T47D (cell line): ENCODE measurements around the gene DACH1.
A peak's percentile ranks its signal among the peaks of the same experiment; 100 is the strongest.
"Not testable (repeated sequence)": the region's sequence is repeated elsewhere in the genome, so short reads cannot be mapped to it uniquely, and the experiment has no call there.

Source experiments
- DNase-seq, 2 experiments: peaks; one replicate each; pipeline versions ENCODE4 v3.0.0 to v3.0.0-alpha.2; 2011 to 2012; ENCODE audit warnings: low read depth in 1 of 2, low spot score in 1 of 2
- JUND ChIP-seq: IDR thresholded peaks from 2 replicates; pipeline ENCODE4 v1.6.1; 2012; ENCODE audit warnings: low read depth
- in situ Hi-C: cut with HindIII; loops from 2 replicates; pipeline ENCODE4 v1.10.0; 2016; ENCODE audit warnings: low sequenced_read_pairs, low pct_unique_long_range_greater_than_20kb

The DACH1 gene

DNA sequence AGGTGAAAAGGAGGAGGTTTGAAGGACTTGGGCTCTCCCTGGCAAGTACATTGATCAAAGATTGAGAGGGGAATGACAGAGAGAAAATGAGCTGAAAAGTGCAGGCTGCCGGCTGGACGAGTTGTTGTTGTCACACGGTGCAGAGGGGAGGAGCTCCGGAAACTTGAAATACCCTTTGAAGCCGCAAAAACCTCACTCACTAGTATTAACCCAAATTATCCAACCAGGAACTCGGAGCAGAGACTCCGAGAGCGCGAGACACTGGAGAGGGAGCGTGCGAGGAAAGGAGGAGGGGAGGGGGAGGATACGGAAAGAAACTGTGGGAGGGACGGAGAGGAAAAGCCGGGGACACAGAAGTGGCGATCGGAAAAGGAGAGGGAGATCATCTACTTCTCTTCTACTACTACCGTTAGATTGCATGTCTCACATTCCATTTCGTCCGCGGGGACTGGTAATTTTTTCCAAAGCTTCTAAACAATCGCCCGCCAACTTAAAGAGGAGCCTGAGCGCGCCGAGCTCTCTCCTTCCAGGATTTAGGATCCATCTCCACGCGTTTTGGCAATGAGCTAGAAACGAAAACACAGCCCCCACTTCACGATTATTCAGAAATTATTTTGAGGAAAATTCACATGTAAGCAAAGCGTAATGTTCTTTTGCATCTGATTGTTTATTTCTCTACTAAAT, at the start of gene DACH1:
TSS of gene DACH1 (minus strand) at position 74 of the 684 bp plus-strand sequence.
- no peak for TF ChIP-seq JUND
- DNase-seq: peak; percentile 46 to 86
- in situ Hi-C loops: no loop called here

DNA sequence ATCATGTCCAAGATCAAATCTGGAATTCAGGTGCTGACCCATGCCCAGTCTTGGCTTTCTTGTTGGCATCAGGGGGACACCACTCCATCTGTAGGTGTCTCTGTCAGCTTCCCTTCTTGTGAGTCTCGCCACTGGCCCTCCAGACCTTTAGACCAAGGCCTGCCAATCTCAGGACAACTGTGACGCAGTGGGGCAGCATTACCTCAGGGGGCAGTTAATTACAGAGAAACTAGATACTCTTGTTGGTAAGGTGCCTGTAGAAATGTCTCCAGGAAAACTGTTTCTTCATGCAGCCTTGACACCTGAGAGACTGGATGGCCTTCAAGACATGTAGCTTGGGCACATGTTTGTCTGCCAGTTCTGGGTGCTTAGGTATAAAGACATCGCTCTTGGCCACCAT, 46.7 kb upstream of the DACH1 start:
- in situ Hi-C loops: no loop called here
- no peak for DNase-seq
- TF ChIP-seq JUND: no peak

DNA sequence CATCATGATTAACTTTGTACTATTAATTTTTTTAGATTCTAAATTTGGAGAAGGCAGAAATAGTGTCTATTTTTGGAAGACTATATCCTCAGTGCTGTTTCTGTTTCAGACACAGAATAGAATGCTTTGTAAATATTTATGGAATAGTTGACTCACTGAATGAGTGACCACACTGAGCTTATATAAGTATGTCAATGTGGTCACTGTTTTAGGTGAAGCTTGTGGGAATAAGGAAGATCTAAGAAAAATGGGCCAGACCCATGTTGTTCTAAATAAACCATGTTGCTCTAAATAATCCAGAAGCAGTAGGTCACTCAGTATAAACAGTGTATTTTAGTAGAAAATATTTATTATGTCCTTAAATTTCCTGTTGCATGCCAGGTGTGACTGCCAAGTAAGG, 45.5 kb upstream of the DACH1 start:
- TF ChIP-seq JUND: no peak
- in situ Hi-C loops: no loop called here
- DNase-seq: no peak

DNA sequence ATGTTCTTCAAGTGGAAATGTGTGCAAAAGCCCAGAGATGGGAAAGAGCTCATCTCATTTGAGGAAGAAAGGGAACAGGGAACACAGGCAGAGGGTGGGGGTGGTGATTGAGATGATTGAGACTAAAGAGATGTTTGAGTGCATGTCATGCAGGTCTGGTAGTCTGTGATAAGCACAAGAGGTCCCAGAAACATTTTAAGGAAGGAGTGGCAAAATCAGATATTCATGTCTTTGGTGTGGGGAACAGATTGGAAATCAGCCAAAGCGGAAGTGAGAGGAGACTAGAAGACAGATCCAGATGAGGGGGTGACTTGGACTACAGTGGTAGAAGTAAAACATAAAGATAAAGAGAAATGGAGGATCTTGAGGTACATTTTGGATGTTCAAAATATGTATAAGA, 39.4 kb upstream of the DACH1 start:
- no peak for TF ChIP-seq JUND
- in situ Hi-C loops: no loop called here
- DNase-seq: no peak

DNA sequence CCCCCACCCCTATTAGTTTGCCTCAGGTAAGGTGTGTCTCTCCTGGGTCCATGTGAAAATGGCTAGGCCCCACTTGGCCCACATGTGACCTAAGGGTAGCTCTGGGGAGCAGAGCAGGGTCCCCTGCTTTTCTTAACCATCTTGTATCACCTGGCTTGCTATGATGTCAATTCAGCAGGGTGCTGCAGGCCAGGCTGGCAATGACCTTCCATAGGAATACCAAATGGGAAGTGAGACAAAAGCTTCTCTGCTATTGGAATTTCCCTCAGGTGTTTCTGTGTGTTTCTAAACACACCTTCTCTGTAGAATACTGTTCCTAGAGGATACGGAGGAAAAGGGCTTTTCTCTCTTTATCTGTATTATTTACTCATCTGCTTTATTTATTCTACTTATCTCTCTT, 35.7 kb upstream of the DACH1 start:
- in situ Hi-C loops: no loop called here
- TF ChIP-seq JUND: no peak
- no peak for DNase-seq

DNA sequence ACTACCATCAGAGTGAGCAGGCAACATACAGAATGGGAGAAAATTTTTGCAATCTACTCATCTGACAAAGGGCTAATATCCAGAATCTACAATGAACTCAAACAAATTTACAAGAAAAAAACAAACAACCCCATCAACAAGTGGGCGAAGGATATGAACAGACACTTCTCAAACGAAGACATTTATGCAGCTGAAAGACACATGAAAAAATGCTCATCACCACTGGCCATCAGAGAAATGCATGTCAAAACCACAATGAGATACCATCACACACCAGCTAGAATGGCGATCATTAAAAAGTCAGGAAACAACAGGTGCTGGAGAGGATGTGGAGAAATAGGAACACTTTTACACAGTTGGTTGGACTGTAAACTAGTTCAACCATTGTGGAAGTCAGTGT, 26.5 kb upstream of the DACH1 start:
- in situ Hi-C loops: not testable (repeated sequence)

DNA sequence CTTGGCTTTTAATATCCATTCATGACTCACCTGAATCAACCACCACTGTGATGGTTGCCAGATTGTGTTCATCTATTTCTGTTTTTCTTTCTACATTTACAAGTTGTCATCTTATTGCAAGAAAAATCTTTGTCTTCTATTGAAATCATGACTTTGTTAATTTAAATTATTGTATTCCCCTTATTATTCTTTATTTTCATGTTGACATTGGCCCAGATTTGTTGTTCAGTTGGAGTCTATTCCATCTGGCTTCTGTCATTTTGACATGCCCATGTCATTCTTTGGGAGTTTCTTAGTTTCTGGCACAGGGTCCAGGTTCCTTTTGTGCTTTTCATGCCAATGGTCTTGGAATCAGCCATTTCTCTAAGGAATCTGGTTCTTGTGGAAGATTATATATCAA, 19.9 kb upstream of the DACH1 start:
- no peak for TF ChIP-seq JUND
- DNase-seq: no peak
- in situ Hi-C loops: no loop called here

More for the DNA sequence above, 26.5 kb upstream of the DACH1 start:
- not testable (repeated sequence) for DNase-seq

DNA sequence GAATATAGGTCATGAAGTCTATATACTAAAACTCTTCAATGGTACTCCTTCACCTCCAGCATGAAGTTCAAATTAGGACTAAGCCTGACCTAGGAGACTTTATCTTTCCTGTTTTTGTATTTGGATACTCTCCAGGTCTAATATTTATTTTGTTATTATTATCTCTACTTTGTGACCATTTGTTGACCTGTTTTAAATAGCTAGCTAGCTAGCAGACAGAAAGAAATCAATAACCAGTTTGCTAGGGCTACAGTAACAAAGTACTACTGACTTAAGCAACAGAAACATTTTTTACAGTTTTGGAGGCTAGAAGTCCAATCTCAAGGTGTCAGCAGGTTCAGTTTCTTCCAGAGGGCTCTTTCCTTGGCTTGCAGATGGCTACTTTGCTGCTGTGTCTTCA, 15.1 kb upstream of the DACH1 start:
- in situ Hi-C loops: no loop called here
- TF ChIP-seq JUND: no peak
- no peak for DNase-seq

DNA sequence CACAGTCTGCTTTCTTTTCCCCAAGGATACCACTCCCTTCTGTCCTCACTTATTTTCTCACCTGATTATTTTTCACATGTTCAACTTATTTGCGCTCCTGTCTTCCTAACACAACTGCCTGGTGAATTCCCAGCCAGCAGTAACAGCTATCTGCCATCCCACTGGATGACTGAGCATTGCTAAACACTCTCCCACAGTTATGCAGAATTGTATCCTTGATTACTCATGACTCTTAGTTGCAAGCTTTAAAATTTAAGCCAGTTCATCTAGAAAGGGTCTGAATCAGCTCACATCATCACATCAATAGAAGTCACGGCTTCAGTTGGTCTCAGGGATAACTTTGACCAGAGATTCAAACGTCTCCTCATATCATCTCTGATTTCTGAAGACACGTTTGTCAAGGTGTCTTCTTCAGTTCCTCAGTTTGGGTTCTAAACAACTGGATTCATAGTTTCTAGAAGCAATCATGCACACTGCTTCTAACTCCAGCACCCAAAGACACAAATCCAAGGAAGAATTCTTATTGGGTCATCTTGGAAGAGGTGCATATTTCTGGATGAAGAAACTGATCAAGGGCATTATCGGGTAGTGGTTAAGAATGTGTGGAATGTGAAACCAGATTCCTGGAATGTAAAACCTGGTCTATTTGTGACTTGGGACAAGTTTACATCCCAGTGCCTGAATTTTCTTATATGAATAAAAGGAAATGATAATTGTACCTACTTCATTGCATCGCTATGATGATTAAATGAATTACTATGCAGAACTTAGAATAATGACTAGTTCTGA, 13.9 kb upstream of the DACH1 start:
- DNase-seq: no peak
- TF ChIP-seq JUND: no peak
- in situ Hi-C loops: no loop called here

DNA sequence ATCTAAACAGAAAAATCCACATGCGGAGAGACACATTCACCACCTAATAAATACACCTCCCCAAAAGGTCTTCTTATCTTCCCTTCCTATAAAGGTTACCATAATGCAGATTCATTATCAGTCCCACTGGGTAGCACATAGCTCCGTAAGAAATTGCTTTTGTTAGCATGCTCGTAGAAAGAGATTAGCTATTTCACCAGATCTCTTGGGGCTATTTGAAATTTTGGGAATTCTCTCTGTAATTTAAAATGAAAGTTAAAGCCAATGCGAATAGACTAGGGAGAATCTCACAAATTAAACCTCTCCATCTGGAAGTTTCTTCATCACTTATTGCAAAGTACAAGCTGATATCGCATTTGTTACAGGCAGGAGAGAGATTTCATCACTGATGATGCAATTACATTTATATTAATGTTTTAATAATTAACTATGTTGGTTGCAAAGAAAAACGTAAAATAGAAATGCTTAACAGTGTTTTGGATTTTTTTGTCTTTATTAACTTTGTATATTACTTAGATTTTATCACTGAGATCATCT, 12.9 kb upstream of the DACH1 start:
- in situ Hi-C loops: no loop called here
- TF ChIP-seq JUND: no peak
- DNase-seq: no peak

DNA sequence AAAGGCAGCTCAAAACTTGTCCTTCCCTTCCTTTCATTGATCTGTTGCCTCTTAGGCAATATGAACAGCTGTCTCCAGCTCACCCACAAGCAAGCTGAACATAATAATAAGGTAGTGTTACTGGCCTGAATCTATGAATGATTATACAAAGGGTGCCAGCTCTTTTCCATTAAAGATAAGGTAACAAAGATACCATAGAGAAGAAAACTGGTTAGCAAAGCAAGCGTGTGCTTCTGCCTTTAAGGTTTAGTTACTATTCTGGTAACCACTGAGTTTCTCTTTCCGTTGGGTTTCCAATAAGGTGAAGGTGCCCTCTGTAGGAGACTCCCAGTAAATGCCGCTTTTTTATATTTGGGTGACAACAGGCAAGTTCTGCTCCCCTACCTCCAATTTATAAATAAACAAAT, 12.1 kb upstream of the DACH1 start:
- no peak for TF ChIP-seq JUND
- in situ Hi-C loops: no loop called here
- DNase-seq: peak; percentile 17 to 60

DNA sequence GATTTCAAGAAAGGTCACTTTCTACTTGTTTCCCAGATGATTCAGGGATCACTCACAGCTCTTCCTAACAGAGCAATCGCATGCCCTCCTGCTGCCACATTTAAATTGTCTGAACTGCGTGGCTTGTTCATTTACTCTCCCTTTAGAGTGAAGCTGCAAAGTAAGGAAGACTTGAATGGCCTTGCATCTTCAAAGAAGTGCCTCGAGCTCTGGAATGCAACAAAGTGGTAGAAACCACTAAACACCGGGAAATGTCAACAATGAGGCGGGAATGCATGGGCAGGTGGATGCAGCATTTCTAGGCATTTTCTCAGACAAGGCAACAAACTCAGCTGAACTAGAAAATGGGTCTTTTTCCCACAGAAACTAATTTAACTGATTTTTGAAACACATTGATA, 10.3 kb upstream of the DACH1 start:
- TF ChIP-seq JUND: no peak
- DNase-seq: no peak
- in situ Hi-C loops: no loop called here

DNA sequence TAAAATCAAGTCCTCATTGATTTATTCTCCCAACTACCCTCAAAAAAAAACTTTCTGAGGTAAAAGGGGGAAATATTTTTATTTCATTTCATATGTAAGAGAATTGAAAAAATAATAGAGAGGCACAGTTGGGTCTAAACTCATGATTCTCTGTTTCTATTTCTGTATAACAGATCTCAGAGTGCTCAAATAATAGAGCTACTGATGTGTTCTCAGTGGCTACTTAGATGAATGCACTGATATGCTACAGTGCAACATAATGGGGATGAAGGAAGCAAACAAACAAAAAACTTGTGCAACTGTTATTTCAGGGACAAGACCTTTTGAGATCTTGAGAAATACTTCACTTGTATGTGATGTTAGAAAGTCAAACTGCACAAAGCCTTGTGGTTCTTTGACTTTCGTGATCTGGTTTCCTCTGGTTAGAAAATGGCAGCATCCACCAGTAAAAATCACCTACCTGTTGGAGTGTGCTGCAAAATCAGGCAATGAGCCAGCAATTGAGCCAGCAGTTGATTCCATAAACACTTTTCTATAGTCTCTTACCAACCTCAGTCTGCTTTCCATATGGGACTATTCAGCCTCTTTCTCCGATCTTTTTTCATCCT, 9.7 kb upstream of the DACH1 start:
- in situ Hi-C loops: no loop called here
- DNase-seq: no peak
- no peak for TF ChIP-seq JUND
